ENCODE measurements around the gene NANP. TPM values are rescaled to one million over a fixed set of nuclear protein-coding genes. Genes with fewer than 3 reads are reported as not detected.

Gene NANP
- total and polyA plus RNA-seq, 10 of the 15 experiments (the other 5 are each of a cell fraction or from before 2014, with no cell fraction given) = 4.2 to 6.7 (median 4.9) TPM

- TF ChIP-seq REST (IDR thresholded peaks at IDR 0.05; ENCODE audit: low read depth, low read length) (no peak), MXI1 (IDR thresholded peaks at IDR 0.05; ENCODE audit: low read depth, low read length) (peak; percentile 62; the same call in 1 of the 2 replicates), BRCA1 (IDR thresholded peaks at IDR 0.05; ENCODE audit: low read depth, low read length) (peak; percentile 92), ESRRA (IDR thresholded peaks at IDR 0.05; ENCODE audit: low read length) (no peak), GABPA (IDR thresholded peaks at IDR 0.05; ENCODE audit: low read depth) (no peak), SMC3 (IDR thresholded peaks at IDR 0.05; ENCODE audit: borderline replicate concordance, low read length) (no peak), ZBTB40 (IDR thresholded peaks at IDR 0.05; ENCODE audit: borderline replicate concordance) (peak; percentile 40; the same call in 1 of the 2 replicates), RELA (IDR thresholded peaks at IDR 0.05; ENCODE audit: borderline replicate concordance, partially characterized antibody) (no peak), TARDBP (IDR thresholded peaks at IDR 0.05; ENCODE audit: borderline replicate concordance) (no peak), STAT3 (IDR thresholded peaks at IDR 0.05; ENCODE audit: low read depth, low read length) (no peak), POLR2AphosphoS5 (IDR thresholded peaks at IDR 0.05; ENCODE audit: low read length) (peak; percentile 97), NFYB (IDR thresholded peaks at IDR 0.05; ENCODE audit: insufficient read depth, low read depth, low read length) (0 out of 2 replicates have a peak, but pooled peaks have one; percentile 9), JUNB (IDR thresholded peaks at IDR 0.05) (no peak; the same call in 1 of the 2 replicates), NR2F1 (conservative IDR thresholded peaks at IDR 0.05) (peak; percentile 8), ZNF217 (IDR thresholded peaks at IDR 0.05) (no peak), ZZZ3 (IDR thresholded peaks at IDR 0.05; ENCODE audit: control insufficient read depth, insufficient read length, low read depth) (no peak), RBBP5 (conservative IDR thresholded peaks at IDR 0.05) (no peak), PKNOX1 (IDR thresholded peaks at IDR 0.05) (peak; percentile 45), USF2 (IDR thresholded peaks at IDR 0.05; ENCODE audit: borderline replicate concordance, low read depth, low read length) (no peak), HDAC6 (IDR thresholded peaks at IDR 0.05; ENCODE audit: unreplicated experiment) (no peak)
Measured at GRCh38 chr20:25623736-25624499, at the start of gene NANP (continued).

Data from GM12878 (cell line).